ENCODE results near the gene DDX27. TPM values are rescaled to one million over a fixed set of nuclear protein-coding genes. Genes with fewer than 3 reads are reported as not detected.

DDX27 gene
- total RNA-seq, 4 donors from 2014 or later, result 30.4 to 45.8 (median 38.2) TPM

DNA sequence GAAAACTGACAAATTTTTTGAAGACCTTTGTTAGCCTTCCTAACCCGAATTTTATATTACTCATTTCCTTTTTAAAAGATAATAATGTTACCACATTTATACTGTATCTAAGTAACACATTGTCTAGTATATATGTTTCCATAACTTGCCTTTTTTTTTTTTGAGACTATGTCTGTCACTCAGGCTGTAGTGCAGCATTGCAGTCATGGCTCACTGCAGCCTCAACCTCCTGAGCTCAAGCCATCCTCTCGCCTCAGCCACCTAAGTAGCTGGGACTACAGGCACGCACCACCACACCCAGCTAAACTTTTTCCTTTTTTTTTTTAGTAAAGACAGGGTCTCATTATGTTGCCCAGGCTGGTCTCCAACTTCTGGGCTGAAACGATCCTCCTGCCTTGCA lies 40.1 kb downstream of the DDX27 start:
- no peak overlapping the region for H3K27ac ChIP-seq
- no peak for TF ChIP-seq POLR2A (IDR thresholded peaks at IDR 0.05)
- TF ChIP-seq, protein P1, sequence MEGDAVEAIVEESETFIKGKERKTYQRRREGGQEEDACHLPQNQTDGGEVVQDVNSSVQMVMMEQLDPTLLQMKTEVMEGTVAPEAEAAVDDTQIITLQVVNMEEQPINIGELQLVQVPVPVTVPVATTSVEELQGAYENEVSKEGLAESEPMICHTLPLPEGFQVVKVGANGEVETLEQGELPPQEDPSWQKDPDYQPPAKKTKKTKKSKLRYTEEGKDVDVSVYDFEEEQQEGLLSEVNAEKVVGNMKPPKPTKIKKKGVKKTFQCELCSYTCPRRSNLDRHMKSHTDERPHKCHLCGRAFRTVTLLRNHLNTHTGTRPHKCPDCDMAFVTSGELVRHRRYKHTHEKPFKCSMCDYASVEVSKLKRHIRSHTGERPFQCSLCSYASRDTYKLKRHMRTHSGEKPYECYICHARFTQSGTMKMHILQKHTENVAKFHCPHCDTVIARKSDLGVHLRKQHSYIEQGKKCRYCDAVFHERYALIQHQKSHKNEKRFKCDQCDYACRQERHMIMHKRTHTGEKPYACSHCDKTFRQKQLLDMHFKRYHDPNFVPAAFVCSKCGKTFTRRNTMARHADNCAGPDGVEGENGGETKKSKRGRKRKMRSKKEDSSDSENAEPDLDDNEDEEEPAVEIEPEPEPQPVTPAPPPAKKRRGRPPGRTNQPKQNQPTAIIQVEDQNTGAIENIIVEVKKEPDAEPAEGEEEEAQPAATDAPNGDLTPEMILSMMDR (IDR thresholded peaks at IDR 0.05), result no peak
- H3K4me1 ChIP-seq, result no peaks in the 10 kb centered on the region
- H3K36me3 ChIP-seq, result peaks cover 87 to 100% of the 10 kb centered on the region in 2 donors
- no peaks in the 10 kb centered on the region for H3K9me3 ChIP-seq
- 63 to 67% methylated on average over 4 of the region's 4 CpGs for WGBS, 2 donors
- H3K4me3 ChIP-seq (replicated peaks in 1 of 3), result no peak overlapping the region
- no peak for DNase-seq
- intact Hi-C loops (cut with DNase I), result no loop called here
- no peaks in the 10 kb centered on the region for H3K27me3 ChIP-seq

GRCh38 chr20:49259799-49260198 lies 40.6 kb downstream of the DDX27 start:
- 98 to 100% methylated on average over 2 of the region's 2 CpGs for WGBS, 2 donors
- TF ChIP-seq POLR2A (IDR thresholded peaks at IDR 0.05), result no peak
- TF ChIP-seq, protein P1 (IDR thresholded peaks at IDR 0.05), result no peak
- peaks cover 86 to 100% of the 10 kb centered on the region in 2 donors for H3K36me3 ChIP-seq

GRCh38 chr20:49260218-49260617 lies 41.0 kb downstream of the DDX27 start:
- Histone ChIP-seq H3K9me3 (no peaks in the 10 kb centered on the region), H3K27me3 (no peaks in the 10 kb centered on the region), H3K4me1 (no peaks in the 10 kb centered on the region), H3K4me3 (replicated peaks in 1 of 3) (no peak overlapping the region), H3K36me3 (peaks cover 87 to 100% of the 10 kb centered on the region in 2 donors), H3K27ac (no peak overlapping the region)
- intact Hi-C loops (cut with DNase I), result no loop called here
- no peak for DNase-seq
- WGBS, 2 donors, result 95% methylated on average over 4 of the region's 4 CpGs
- TF ChIP-seq, protein P1 (IDR thresholded peaks at IDR 0.05), result no peak
- TF ChIP-seq POLR2A (IDR thresholded peaks at IDR 0.05), result no peak

More at GRCh38 chr20:49259799-49260198, 40.6 kb downstream of the DDX27 start:
- intact Hi-C loops (cut with DNase I), result no loop called here
- Histone ChIP-seq H3K27me3 (no peaks in the 10 kb centered on the region), H3K27ac (no peak overlapping the region), H3K4me3 (replicated peaks in 1 of 3) (no peak overlapping the region), H3K4me1 (no peaks in the 10 kb centered on the region), H3K9me3 (no peaks in the 10 kb centered on the region)
- no peak for DNase-seq

- Histone ChIP-seq H3K9me3 (no peaks in the 10 kb centered on the region), H3K36me3 (peaks cover 82 to 92% of the 10 kb centered on the region in 2 donors), H3K4me3 (replicated peaks in 1 of 3) (no peak overlapping the region), H3K27me3 (no peaks in the 10 kb centered on the region), H3K4me1 (peaks cover 0 to 3% of the 10 kb centered on the region in 2 donors), H3K27ac (no peak overlapping the region)
- no peak for TF ChIP-seq POLR2A (IDR thresholded peaks at IDR 0.05)
- TF ChIP-seq, protein P1 (IDR thresholded peaks at IDR 0.05), result no peak
- intact Hi-C loops (cut with DNase I), result no loop called here
- DNase-seq, result no peak
- 95 to 96% methylated on average over 3 of the region's 3 CpGs for WGBS, 2 donors
Observed at GRCh38 chr20:49261173-49261572, 42.0 kb downstream of the DDX27 start.

- no peaks in the 10 kb centered on the region for H3K9me3 ChIP-seq
- WGBS, 2 donors, result 0 to 49% methylated on average over 1 of the region's 1 CpG
- intact Hi-C loops (cut with DNase I), result no loop called here
- no peak overlapping the region for H3K27ac ChIP-seq
- DNase-seq, result no peak
- H3K4me3 ChIP-seq (replicated peaks in 1 of 3), result no peak overlapping the region
- H3K27me3 ChIP-seq, result no peaks in the 10 kb centered on the region
- H3K4me1 ChIP-seq, result peaks cover 6 to 15% of the 10 kb centered on the region in 2 donors
- peaks cover 69 to 80% of the 10 kb centered on the region in 2 donors for H3K36me3 ChIP-seq
- TF ChIP-seq, protein P1 (IDR thresholded peaks at IDR 0.05), result no peak
- TF ChIP-seq POLR2A (IDR thresholded peaks at IDR 0.05), result no peak
Observed at GRCh38 chr20:49262444-49262843, 43.2 kb downstream of the DDX27 start.
